Loucy (cell line): Measurements from ENCODE around the gene TRHDE.

Source experiments
- H2AFZ ChIP-seq: fragments of 200-600 bp; sonication (generic); 2 replicates; pipeline ENCODE4 v1.6.0; 2016; ENCODE audit warnings: antibody characterized with exemption, mild to moderate bottlenecking, low read length, moderate library complexity
- H3F3A ChIP-seq: fragments of 200-600 bp; 2 replicates; pipeline ENCODE4 v1.6.0; 2016; ENCODE audit warnings: antibody characterized with exemption, low read depth, mild to moderate bottlenecking
- H3K27me3 ChIP-seq: fragments of 200-600 bp; sonication (generic); 2 replicates; pipeline ENCODE4 v1.6.1; 2014; ENCODE audit warnings: low read length, mild to moderate bottlenecking; ENCODE audit not compliant: insufficient read depth, poor library complexity, severe bottlenecking
- H3K36me3 ChIP-seq: fragments of 200-600 bp; sonication (generic); 2 replicates; pipeline ENCODE4 v1.6.1; 2016; ENCODE audit warnings: low read length; ENCODE audit not compliant: insufficient read depth
- H3K4me1 ChIP-seq: fragments of 200-600 bp; sonication (generic); 2 replicates; pipeline ENCODE4 v1.5.1; 2014; ENCODE audit warnings: low read length, mild to moderate bottlenecking; ENCODE audit not compliant: insufficient read depth, poor library complexity, severe bottlenecking
- H3K4me2 ChIP-seq: fragments of 200-600 bp; sonication (generic); 2 replicates; pipeline ENCODE4 v1.6.0; 2014; ENCODE audit warnings: antibody characterized with exemption, low read length, low read depth, mild to moderate bottlenecking; ENCODE audit not compliant: poor library complexity, severe bottlenecking
- H3K4me3 ChIP-seq: fragments of 200-600 bp; sonication (generic); 2 replicates; pipeline ENCODE4 v1.5.1; 2014; ENCODE audit warnings: low read length, mild to moderate bottlenecking, mixed read lengths; ENCODE audit not compliant: poor library complexity, severe bottlenecking
- H3K79me2 ChIP-seq: fragments of 200-600 bp; sonication (generic); 2 replicates; pipeline ENCODE4 v1.6.1; 2014; ENCODE audit warnings: low read length; ENCODE audit not compliant: insufficient read depth
- H3K9ac ChIP-seq: fragments of 200-600 bp; sonication (generic); 2 replicates; pipeline ENCODE4 v1.6.0; 2014; ENCODE audit warnings: mild to moderate bottlenecking, low read depth, low read length, moderate library complexity; ENCODE audit not compliant: poor library complexity, severe bottlenecking
- H3K9me2 ChIP-seq: fragments of 200-600 bp; sonication (generic); replicated peaks from 2 replicates; pipeline ENCODE4 v1.6.1; 2016; ENCODE audit warnings: low read depth, low read length, mixed read lengths
- H3K9me3 ChIP-seq: fragments of 200-600 bp; sonication (generic); 2 replicates; pipeline ENCODE4 v1.6.1; 2014; ENCODE audit warnings: mild to moderate bottlenecking, antibody characterized with exemption, low read length, low read depth; ENCODE audit not compliant: insufficient read depth
- H4K20me1 ChIP-seq: fragments of 200-600 bp; sonication (generic); 2 replicates; pipeline ENCODE4 v1.6.0; 2014; ENCODE audit warnings: antibody characterized with exemption, low read length, mild to moderate bottlenecking; ENCODE audit not compliant: insufficient read depth, poor library complexity, severe bottlenecking
- CTCF ChIP-seq: fragments of 200-600 bp; sonication (generic); conservative IDR thresholded peaks from 2 replicates; pipeline ENCODE4 v1.5.1; 2014; ENCODE audit warnings: mild to moderate bottlenecking, antibody characterized with exemption, low read length
- EZH2phosphoT487 ChIP-seq: fragments of 200-600 bp; IDR thresholded peaks from 2 replicates; pipeline ENCODE4 v1.6.1; 2018; ENCODE audit warnings: antibody characterized with exemption, mild to moderate bottlenecking, moderate library complexity, borderline replicate concordance

The TRHDE gene

GRCh38 chr12:72448805-72449204, 176.6 kb downstream of the TRHDE start:
- H4K20me1 ChIP-seq, result no peaks in the 10 kb centered on the region
- no peaks in the 10 kb centered on the region for H3F3A ChIP-seq
- TF ChIP-seq EZH2phosphoT487 (no peak), CTCF (no peak)
- H3K36me3 ChIP-seq, result no peaks in the 10 kb centered on the region
- no peaks in the 10 kb centered on the region for H3K9me3 ChIP-seq
- H2AFZ ChIP-seq, result no peak overlapping the region
- H3K4me3 ChIP-seq, result no peak overlapping the region
- no peaks in the 10 kb centered on the region for H3K4me1 ChIP-seq
- no peaks in the 10 kb centered on the region for H3K79me2 ChIP-seq
- H3K9ac ChIP-seq, result no peak overlapping the region
- H3K27me3 ChIP-seq, result no peaks in the 10 kb centered on the region
- H3K4me2 ChIP-seq, result no peak overlapping the region
- no peaks in the 10 kb centered on the region for H3K9me2 ChIP-seq

DNA sequence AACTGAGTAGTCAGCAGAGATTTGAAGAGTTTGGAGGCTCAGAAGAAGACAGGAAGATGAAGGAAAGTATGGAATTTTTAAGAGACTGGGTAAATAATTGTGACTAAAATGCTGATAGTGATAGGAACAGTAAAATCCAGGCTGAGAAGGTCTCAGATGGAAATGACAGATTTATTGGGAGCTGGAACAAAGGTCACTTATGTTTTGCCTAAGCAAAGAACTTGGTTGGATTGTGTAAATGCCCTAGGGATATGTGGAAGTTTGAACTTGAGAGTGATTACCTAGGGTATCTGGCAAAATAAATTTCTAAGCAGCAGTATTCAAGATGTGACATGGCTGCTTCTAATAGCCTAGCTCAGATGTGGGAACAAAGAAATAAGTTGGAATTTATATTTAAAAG, 180.9 kb downstream of the TRHDE start:
- Histone ChIP-seq H3K9ac (no peak overlapping the region), H3K4me2 (no peak overlapping the region), H3K9me3 (no peaks in the 10 kb centered on the region), H3K4me3 (no peak overlapping the region), H3F3A (no peaks in the 10 kb centered on the region), H3K79me2 (no peaks in the 10 kb centered on the region), H4K20me1 (no peaks in the 10 kb centered on the region), H3K36me3 (no peaks in the 10 kb centered on the region), H2AFZ (no peak overlapping the region), H3K4me1 (no peaks in the 10 kb centered on the region), H3K9me2 (no peaks in the 10 kb centered on the region), H3K27me3 (no peaks in the 10 kb centered on the region)
- no peak for TF ChIP-seq CTCF
- no peak for TF ChIP-seq EZH2phosphoT487

DNA sequence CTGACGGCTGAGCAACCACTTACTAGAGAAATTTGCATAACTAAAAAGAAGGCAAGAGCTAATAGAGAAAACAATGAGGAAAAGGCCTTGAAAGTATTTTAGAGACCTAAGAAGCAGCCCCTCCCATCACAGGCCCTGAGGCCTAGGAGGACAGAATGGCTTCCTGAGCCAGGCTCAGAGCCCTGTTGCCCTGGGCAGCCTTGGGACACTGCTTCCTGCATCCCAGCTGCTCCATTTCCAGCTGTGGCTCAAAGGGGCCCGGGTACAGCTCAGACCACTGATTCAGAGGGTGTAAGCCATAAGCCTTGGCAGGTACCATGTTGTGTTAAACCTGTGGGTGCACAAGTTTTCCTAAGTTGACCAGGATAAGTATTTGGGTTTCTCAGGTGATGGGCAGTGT, 181.4 kb downstream of the TRHDE start:
- Histone ChIP-seq H3K4me1 (no peaks in the 10 kb centered on the region), H3K9ac (no peak overlapping the region), H3K36me3 (no peaks in the 10 kb centered on the region), H3K9me3 (no peaks in the 10 kb centered on the region), H4K20me1 (no peaks in the 10 kb centered on the region), H3K9me2 (no peaks in the 10 kb centered on the region), H3K4me3 (no peak overlapping the region), H3K4me2 (no peak overlapping the region), H3K79me2 (no peaks in the 10 kb centered on the region), H3K27me3 (no peaks in the 10 kb centered on the region), H3F3A (no peaks in the 10 kb centered on the region), H2AFZ (no peak overlapping the region)
- no peak for TF ChIP-seq EZH2phosphoT487
- TF ChIP-seq CTCF, result no peak
